Heart left ventricle (tissue), 13 donors: Measurements from ENCODE around the gene ANO3.

ENCODE experiments used
- CTCF ChIP-seq, 12 donors: fragments of 200-600 bp; sonication (generic) in 4 of 12; IDR thresholded peaks; one replicate each; pipeline versions ENCODE4 v1.5.0 to v1.8.0; 2018 to 2022; ENCODE audit warnings: antibody characterized with exemption in 12 of 12, mild to moderate bottlenecking in 5 of 12
- POLR2A ChIP-seq, 2 donors: fragments of 450-650 bp; IDR thresholded peaks; one replicate each; pipeline ENCODE4 v1.6.1; 2017; ENCODE audit warnings: antibody characterized with exemption in 2 of 2, mild to moderate bottlenecking in 2 of 2, moderate library complexity in 2 of 2
- donor health status: ischemic (EF 13 %, LVEDD 7.1; RV severe dilation, severe dysfunction).
- donor health status: DM: no; HTN: yes; CAD: no.
- donor health status: DM: no; HTN: no; CAD: no.
- donor health status: ischemic (EF 25% LVEDD 6.9; RV normal size, moderate dysfunction).
- donor health status: ischemic (EF 25% LVEDD 5.7; RV mildly dilated, moderate dysfunction).
- donor health status: ischemic (EF 35%, LVEDD 5.7; RV mildly dilated, moderate dysfunction).
- donor health status: nonischemic (EF 11% LVEDD 7.7; RV severe dilation, severe dysfunction).
- donor health status: DM: yes; HTN: yes; CAD: no.
- donor health status: PGD.
- donor health status: ischemic (EF 29% LVEDD 5.4; RV normal size, mild dysfunction).
- donor health status: nonischemic (EF 23%, LVEDD 6.1; RV moderate dilation, normal function).

GRCh38 chr11:26704249-26704648 is 372.3 kb downstream of the ANO3 start:
- TF ChIP-seq CTCF (IDR thresholded peaks at IDR 0.05) (no peak), POLR2A (IDR thresholded peaks at IDR 0.05) (no peak)
